H9 (cell line): ENCODE results near the gene ALG14. TPM values are rescaled to one million over a fixed set of nuclear protein-coding genes. Genes with fewer than 3 reads are reported as not detected.
"Not testable (repeated sequence)": the region's sequence is repeated elsewhere in the genome, so short reads cannot be mapped to it uniquely, and the experiment has no call there.

Experiments
- DNase-seq: peaks from one replicate; pipeline ENCODE4 v3.0.0-alpha.2; 2017
- H2AFZ ChIP-seq: one replicate; pipeline ENCODE4 v1.6.1; 2013; ENCODE audit warnings: mild to moderate bottlenecking, low read length, control low read depth, moderate library complexity
- H2AK5ac ChIP-seq: 2 replicates; pipeline ENCODE4 v1.6.1; 2013; ENCODE audit warnings: low read length, control low read depth, mixed read lengths; ENCODE audit not compliant: insufficient read length
- H2BK120ac ChIP-seq: one replicate; pipeline ENCODE4 v1.6.1; 2013; ENCODE audit warnings: low read depth, mild to moderate bottlenecking, low read length, control low read depth, inconsistent platforms; ENCODE audit not compliant: poor library complexity, severe bottlenecking
- H2BK12ac ChIP-seq: 2 replicates; pipeline ENCODE4 v1.6.1; 2013; ENCODE audit warnings: low read length, control low read depth, mixed read lengths, low read depth; ENCODE audit not compliant: insufficient read length
- H2BK15ac ChIP-seq: 2 replicates; pipeline ENCODE4 v1.6.1; 2013; ENCODE audit warnings: low read depth, low read length, control low read depth
- H2BK20ac ChIP-seq: one replicate; pipeline ENCODE4 v1.6.1; 2013; ENCODE audit warnings: low read depth, mild to moderate bottlenecking, low read length, control low read depth, inconsistent platforms; ENCODE audit not compliant: poor library complexity, severe bottlenecking
- H2BK5ac ChIP-seq: 2 replicates; pipeline ENCODE4 v1.6.1; 2013; ENCODE audit warnings: low read length, control low read depth, mixed read lengths; ENCODE audit not compliant: insufficient read length
- H3K14ac ChIP-seq: 2 replicates; pipeline ENCODE4 v1.6.1; 2013; ENCODE audit warnings: low read length, control low read depth; ENCODE audit not compliant: insufficient read depth
- H3K18ac ChIP-seq: 2 replicates; pipeline ENCODE4 v1.6.1; 2013; ENCODE audit warnings: low read depth, mild to moderate bottlenecking, mixed read lengths, low read length, control low read depth; ENCODE audit not compliant: insufficient read length
- H3K23ac ChIP-seq: 2 replicates; pipeline ENCODE4 v1.6.1; 2013; ENCODE audit warnings: low read length, control low read depth, mixed read lengths, low read depth; ENCODE audit not compliant: insufficient read length
- H3K23me2 ChIP-seq: 2 replicates; pipeline ENCODE4 v1.6.1; 2013; ENCODE audit warnings: low read depth, mild to moderate bottlenecking, mixed read lengths, low read length, control low read depth; ENCODE audit not compliant: insufficient read length, poor library complexity, severe bottlenecking
- H3K27ac ChIP-seq: 2 replicates; pipeline ENCODE4 v1.5.1; 2013; ENCODE audit warnings: low read length, control low read depth, mixed read lengths, low read depth; ENCODE audit not compliant: insufficient read length
- H3K27me3 ChIP-seq: 2 replicates; pipeline ENCODE4 v1.6.1; 2013; ENCODE audit warnings: low read length, control low read depth, inconsistent platforms; ENCODE audit not compliant: insufficient read depth
- H3K4ac ChIP-seq: 2 replicates; pipeline ENCODE4 v1.6.1; 2013; ENCODE audit warnings: low read depth, mild to moderate bottlenecking, control low read depth, inconsistent platforms, low read length, moderate library complexity
- H3K4me1 ChIP-seq: 2 replicates; pipeline ENCODE4 v1.6.1; 2013; ENCODE audit warnings: low read length, control low read depth, inconsistent platforms; ENCODE audit not compliant: insufficient read depth
- H3K4me2 ChIP-seq: 2 replicates; pipeline ENCODE4 v1.6.1; 2013; ENCODE audit warnings: low read length, control low read depth, mixed read lengths; ENCODE audit not compliant: insufficient read length, insufficient read depth
- H3K56ac ChIP-seq: 2 replicates; pipeline ENCODE4 v1.6.1; 2013; ENCODE audit warnings: low read depth, mild to moderate bottlenecking, mixed read lengths, low read length, control low read depth; ENCODE audit not compliant: insufficient read length
- H3K79me1 ChIP-seq: 2 replicates; pipeline ENCODE4 v1.6.1; 2013; ENCODE audit warnings: low read depth, mild to moderate bottlenecking, moderate library complexity, low read length, control low read depth, inconsistent platforms; ENCODE audit not compliant: insufficient read depth, poor library complexity, severe bottlenecking
- H3K79me2 ChIP-seq: 2 replicates; pipeline ENCODE4 v1.6.1; 2013; ENCODE audit warnings: low read length, control low read depth, inconsistent platforms; ENCODE audit not compliant: insufficient read depth
- H3K9ac ChIP-seq: 2 replicates; pipeline ENCODE4 v1.6.1; 2013; ENCODE audit warnings: low read length, control low read depth, mixed read lengths; ENCODE audit not compliant: insufficient read length; ENCODE audit errors: extremely low read depth
- H3K9me3 ChIP-seq: one replicate; pipeline ENCODE4 v1.6.1; 2013; ENCODE audit warnings: low read depth, low read length, inconsistent platforms; ENCODE audit not compliant: control insufficient read depth
- H3T11ph ChIP-seq: one replicate; pipeline ENCODE4 v1.6.1; 2013; ENCODE audit warnings: mild to moderate bottlenecking, low read length, control low read depth, inconsistent platforms
- H4K20me1 ChIP-seq: one replicate; pipeline ENCODE4 v1.6.1; 2013; ENCODE audit not compliant: control insufficient read depth, insufficient read length, insufficient read depth
- H4K5ac ChIP-seq: 2 replicates; pipeline ENCODE4 v1.6.1; 2013; ENCODE audit warnings: low read depth, mild to moderate bottlenecking, mixed read lengths, low read length, control low read depth; ENCODE audit not compliant: insufficient read length
- H4K8ac ChIP-seq: replicated peaks from 2 replicates; pipeline ENCODE4 v1.6.1; 2013; ENCODE audit warnings: low read length, control low read depth, mixed read lengths, low read depth; ENCODE audit not compliant: insufficient read length
- H4K91ac ChIP-seq: 2 replicates; pipeline ENCODE4 v1.6.1; 2013; ENCODE audit warnings: low read depth, mild to moderate bottlenecking, moderate library complexity, mixed read lengths, low read length, control low read depth; ENCODE audit not compliant: insufficient read length
- H3K27ac Mint-ChIP-seq, 3 experiments: 2 replicates in 2 of 3; 3 replicates in 1 of 3; pipeline ENCODE4 v1.8.0; 2020 to 2021; ENCODE audit warnings: mixed read lengths in 3 of 3, mild to moderate bottlenecking in 1 of 3, moderate library complexity in 1 of 3
- H3K27me3 Mint-ChIP-seq: 2 replicates; pipeline ENCODE4 v1.8.0; 2021; ENCODE audit warnings: low read depth, mild to moderate bottlenecking, moderate library complexity, mixed read lengths
- H3K36me3 Mint-ChIP-seq, 3 experiments: 2 replicates in 2 of 3; 3 replicates in 1 of 3; pipeline ENCODE4 v1.8.0; 2020 to 2021; ENCODE audit warnings: low read depth in 3 of 3, mixed read lengths in 3 of 3; ENCODE audit not compliant: insufficient read depth in 1 of 3
- H3K4me1 Mint-ChIP-seq, 2 experiments: 2 replicates each; pipeline ENCODE4 v1.8.0; 2020; ENCODE audit warnings: mixed read lengths in 2 of 2
- H3K4me3 Mint-ChIP-seq, 2 experiments: 2 replicates in 1 of 2; 3 replicates in 1 of 2; pipeline ENCODE4 v1.8.0; 2020 to 2021; ENCODE audit warnings: mild to moderate bottlenecking in 2 of 2, mixed read lengths in 2 of 2, moderate library complexity in 1 of 2
- H3K9me3 Mint-ChIP-seq, 2 experiments: 2 replicates in 1 of 2; 3 replicates in 1 of 2; pipeline ENCODE4 v1.8.0; 2020; ENCODE audit warnings: mild to moderate bottlenecking in 2 of 2, mixed read lengths in 2 of 2, moderate library complexity in 1 of 2
- WGBS: extraction: QIAGEN DNeasy Blood & Tissue Kit; methylation state at CpG from one replicate; pipeline ENCODE4 v1.1.7; 2013; ENCODE audit warnings: missing lambda C conversion rate, low lambda C conversion rate, mixed read lengths; ENCODE audit not compliant: insufficient read length; ENCODE audit errors: extremely low coverage; 5-methylcytosine and 5-hydroxymethylcytosine counted together
- total RNA-seq: library from RNA; stranded (reverse); gene quantifications from 2 replicates; pipeline ENCODE4 v1.2.1, GENCODE V29; 2021
- TF ChIP-seq, protein P1 (sequence below): fragments of 200-600 bp; sonication (generic); conservative IDR thresholded peaks from 3 replicates; pipeline ENCODE4 v1.8.0; 2021; ENCODE audit warnings: antibody characterized with exemption, mild to moderate bottlenecking

The ALG14 gene
- total RNA-seq, 1 experiment from 2014 or later: 2.5 TPM

DNA sequence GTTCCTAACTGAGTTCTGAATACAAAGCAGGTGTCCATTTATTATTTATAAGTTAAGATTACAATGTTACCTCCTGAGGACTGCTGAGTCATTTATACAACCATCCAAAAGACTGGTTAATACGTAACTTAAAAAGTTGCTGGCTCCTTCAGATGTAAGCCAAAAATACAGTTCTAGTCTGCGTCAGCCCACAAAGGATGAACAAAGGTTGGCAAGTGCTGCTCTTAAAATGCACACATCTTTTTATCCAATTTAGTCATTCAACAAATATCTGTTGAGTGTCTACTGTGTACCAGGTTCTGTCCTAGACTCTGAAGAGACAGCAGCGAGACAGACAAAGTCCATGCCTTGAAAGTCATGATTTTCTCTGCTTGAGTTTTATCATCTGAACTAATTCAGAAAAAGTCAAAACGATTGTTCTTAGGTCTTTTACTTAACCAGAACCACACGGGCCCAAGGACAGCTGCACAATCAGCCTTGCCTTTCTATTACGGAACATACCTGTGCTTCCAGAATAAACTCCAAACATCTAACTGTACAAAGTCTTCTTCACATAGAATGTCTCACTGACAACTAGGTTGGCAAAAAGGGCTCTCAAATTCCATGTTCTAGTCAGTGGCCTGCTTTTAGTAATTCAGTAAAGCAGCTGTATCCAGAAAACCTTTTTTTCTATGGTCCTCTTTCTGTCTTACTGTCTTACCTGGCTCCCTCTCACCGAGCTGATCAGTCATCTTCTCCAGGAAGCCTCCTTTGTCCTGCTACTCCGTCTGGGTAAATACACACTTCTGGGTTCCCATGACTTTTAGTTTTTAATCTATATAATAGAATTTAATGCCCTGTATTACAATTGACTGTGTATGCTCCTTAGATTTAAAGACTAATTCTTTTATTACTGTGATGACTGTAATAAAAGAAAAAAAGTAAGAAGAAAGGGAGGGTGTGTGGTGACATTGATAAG is 130.3 kb downstream of the ALG14 start:
- DNase-seq: no peak
- no peak overlapping the region for H4K5ac ChIP-seq
- H3K27ac ChIP-seq: no peak overlapping the region
- H3K4me1 ChIP-seq: no peaks in the 10 kb centered on the region
- no peak overlapping the region for H3K14ac ChIP-seq
- H2BK120ac ChIP-seq: no peak overlapping the region
- H4K91ac ChIP-seq: no peak overlapping the region
- no peaks in the 10 kb centered on the region for H3K27me3 Mint-ChIP-seq
- H3K4me3 Mint-ChIP-seq: no peak overlapping the region
- H3K18ac ChIP-seq: no peak overlapping the region
- H3K9ac ChIP-seq: no peak overlapping the region
- H2BK5ac ChIP-seq: no peak overlapping the region
- H2BK12ac ChIP-seq: no peak overlapping the region
- H3K4me2 ChIP-seq: no peak overlapping the region
- no peak overlapping the region for H2AFZ ChIP-seq
- H2BK15ac ChIP-seq: no peak overlapping the region
- no peaks in the 10 kb centered on the region for H3K27me3 ChIP-seq
- no peak overlapping the region for H3T11ph ChIP-seq
- peaks cover 12 to 16% of the 10 kb centered on the region in 2 experiments for H3K4me1 Mint-ChIP-seq
- no peak overlapping the region for H3K27ac Mint-ChIP-seq
- H3K79me1 ChIP-seq: no peaks in the 10 kb centered on the region
- H4K8ac ChIP-seq: no peak overlapping the region
- no peak overlapping the region for H3K56ac ChIP-seq
- no peak overlapping the region for H2BK20ac ChIP-seq
- TF ChIP-seq, protein P1, sequence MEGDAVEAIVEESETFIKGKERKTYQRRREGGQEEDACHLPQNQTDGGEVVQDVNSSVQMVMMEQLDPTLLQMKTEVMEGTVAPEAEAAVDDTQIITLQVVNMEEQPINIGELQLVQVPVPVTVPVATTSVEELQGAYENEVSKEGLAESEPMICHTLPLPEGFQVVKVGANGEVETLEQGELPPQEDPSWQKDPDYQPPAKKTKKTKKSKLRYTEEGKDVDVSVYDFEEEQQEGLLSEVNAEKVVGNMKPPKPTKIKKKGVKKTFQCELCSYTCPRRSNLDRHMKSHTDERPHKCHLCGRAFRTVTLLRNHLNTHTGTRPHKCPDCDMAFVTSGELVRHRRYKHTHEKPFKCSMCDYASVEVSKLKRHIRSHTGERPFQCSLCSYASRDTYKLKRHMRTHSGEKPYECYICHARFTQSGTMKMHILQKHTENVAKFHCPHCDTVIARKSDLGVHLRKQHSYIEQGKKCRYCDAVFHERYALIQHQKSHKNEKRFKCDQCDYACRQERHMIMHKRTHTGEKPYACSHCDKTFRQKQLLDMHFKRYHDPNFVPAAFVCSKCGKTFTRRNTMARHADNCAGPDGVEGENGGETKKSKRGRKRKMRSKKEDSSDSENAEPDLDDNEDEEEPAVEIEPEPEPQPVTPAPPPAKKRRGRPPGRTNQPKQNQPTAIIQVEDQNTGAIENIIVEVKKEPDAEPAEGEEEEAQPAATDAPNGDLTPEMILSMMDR: no peak
- WGBS: no CpG with 5 or more reads among the region's 8 CpGs
- H2AK5ac ChIP-seq: no peak overlapping the region
- no peaks in the 10 kb centered on the region for H3K9me3 ChIP-seq
- no peaks in the 10 kb centered on the region for H3K23me2 ChIP-seq
- peaks cover 0 to 4% (median 0%) of the 10 kb centered on the region in 3 experiments; a peak in 1 of 7 replicates for H3K36me3 Mint-ChIP-seq
- no peaks in the 10 kb centered on the region for H4K20me1 ChIP-seq
- no peaks in the 10 kb centered on the region for H3K79me2 ChIP-seq
- no peak overlapping the region for H3K23ac ChIP-seq
- H3K9me3 Mint-ChIP-seq: no peaks in the 10 kb centered on the region
- no peak overlapping the region for H3K4ac ChIP-seq

DNA sequence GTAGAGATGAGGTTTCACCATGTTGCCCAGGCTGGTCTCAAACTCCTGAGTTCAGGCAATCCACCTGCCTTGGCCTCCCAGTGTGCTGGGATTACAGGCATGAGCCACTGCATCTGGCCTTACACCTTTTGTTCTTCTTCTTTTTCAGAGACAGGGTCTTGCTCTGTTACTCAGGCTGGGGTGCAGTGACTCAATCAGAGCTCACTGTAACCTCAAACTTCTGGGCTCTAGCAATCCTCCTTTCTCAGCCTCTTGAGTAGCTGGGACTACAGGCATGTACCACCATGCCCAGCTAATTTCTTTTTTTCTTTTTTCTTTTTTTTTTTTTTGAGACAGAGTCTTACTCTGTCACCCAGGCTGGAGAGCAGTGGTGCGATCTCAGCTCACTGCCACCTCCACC is 131.3 kb downstream of the ALG14 start:
- no CpG with 5 or more reads among the region's 1 CpG for WGBS
- H3K18ac ChIP-seq, H4K5ac ChIP-seq, DNase-seq, H3K27ac Mint-ChIP-seq, H4K20me1 ChIP-seq, H2AK5ac ChIP-seq, H3K9me3 Mint-ChIP-seq, H3K27ac ChIP-seq, H3K27me3 ChIP-seq, H2BK15ac ChIP-seq, H3K27me3 Mint-ChIP-seq, H2BK20ac ChIP-seq, H3T11ph ChIP-seq, H3K23me2 ChIP-seq, H3K36me3 Mint-ChIP-seq, H3K23ac ChIP-seq, H2AFZ ChIP-seq, H4K91ac ChIP-seq, H3K4me2 ChIP-seq, H3K79me1 ChIP-seq, H3K4me3 Mint-ChIP-seq, H3K4ac ChIP-seq, H2BK5ac ChIP-seq, H3K14ac ChIP-seq, H4K8ac ChIP-seq, H3K56ac ChIP-seq, H3K9ac ChIP-seq, H3K9me3 ChIP-seq, H3K4me1 ChIP-seq, H2BK120ac ChIP-seq, H3K79me2 ChIP-seq, H2BK12ac ChIP-seq: not testable (repeated sequence)
- H3K4me1 Mint-ChIP-seq: peaks cover 14 to 24% of the 10 kb centered on the region in 2 experiments
